Neural progenitor cell (in vitro differentiated cells): Measurements from ENCODE around the gene TRAPPC6A. TPM values are rescaled to one million over a fixed set of nuclear protein-coding genes. Genes with fewer than 3 reads are reported as not detected.
A peak's percentile ranks its signal among the peaks of the same experiment; 100 is the strongest.

Source experiments
- DNase-seq: peaks from one replicate; pipeline ENCODE4 v3.0.0-alpha.2; 2016; ENCODE audit warnings: low spot score
- H2AFZ ChIP-seq: fragments of 200-600 bp; sonication (generic); replicated peaks from 2 replicates; pipeline ENCODE4 v1.6.1; 2016; ENCODE audit warnings: antibody characterized with exemption
- H3F3A ChIP-seq: fragments of 200-600 bp; sonication (generic); 2 replicates; pipeline ENCODE4 v1.6.1; 2016; ENCODE audit warnings: antibody characterized with exemption, low read depth
- H3K27ac ChIP-seq: fragments of 200-600 bp; sonication (generic); 2 replicates; pipeline ENCODE4 v1.5.1; 2016; ENCODE audit warnings: mild to moderate bottlenecking
- H3K27me3 ChIP-seq: fragments of 200-600 bp; sonication (generic); 2 replicates; pipeline ENCODE4 v1.6.1; 2016; ENCODE audit warnings: mild to moderate bottlenecking, moderate library complexity
- H3K36me3 ChIP-seq: fragments of 200-600 bp; sonication (generic); 2 replicates; pipeline ENCODE4 v1.5.1; 2016
- H3K4me1 ChIP-seq: fragments of 200-600 bp; sonication (generic); 2 replicates; pipeline ENCODE4 v1.6.1; 2016; ENCODE audit warnings: mixed run types
- H3K4me2 ChIP-seq: fragments of 200-600 bp; sonication (generic); 2 replicates; pipeline ENCODE4 v1.6.1; 2016
- H3K4me3 ChIP-seq: fragments of 200-600 bp; sonication (generic); 2 replicates; pipeline ENCODE4 v1.5.1; 2016
- H3K79me2 ChIP-seq: fragments of 200-600 bp; sonication (generic); 2 replicates; pipeline ENCODE4 v1.6.1; 2016; ENCODE audit warnings: low read depth
- H3K9ac ChIP-seq: fragments of 200-600 bp; sonication (generic); 2 replicates; pipeline ENCODE4 v1.6.1; 2016
- H3K9me3 ChIP-seq: fragments of 200-600 bp; sonication (generic); 2 replicates; pipeline ENCODE4 v1.5.1; 2016; ENCODE audit warnings: low read depth
- H4K20me1 ChIP-seq: fragments of 200-600 bp; sonication (generic); 2 replicates; pipeline ENCODE4 v1.6.1; 2016; ENCODE audit warnings: low read depth
- H3K27ac Mint-ChIP-seq: 3 replicates; pipeline ENCODE4 v1.8.0; 2021; ENCODE audit warnings: mixed read lengths
- H3K27me3 Mint-ChIP-seq: 2 replicates; pipeline ENCODE4 v1.8.0; 2022; ENCODE audit warnings: low read depth, mild to moderate bottlenecking, inconsistent platforms, moderate library complexity, mixed read lengths; ENCODE audit not compliant: insufficient read depth
- H3K36me3 Mint-ChIP-seq: 3 replicates; pipeline ENCODE4 v1.8.0; 2021; ENCODE audit warnings: mixed read lengths
- H3K4me1 Mint-ChIP-seq: 3 replicates; pipeline ENCODE4 v1.8.0; 2021; ENCODE audit warnings: mixed read lengths
- H3K4me3 Mint-ChIP-seq: 3 replicates; pipeline ENCODE4 v1.8.0; 2021; ENCODE audit warnings: mild to moderate bottlenecking, moderate library complexity, mixed read lengths
- H3K9me3 Mint-ChIP-seq: 3 replicates; pipeline ENCODE4 v1.8.0; 2020; ENCODE audit warnings: mixed read lengths
- EZH2 ChIP-seq: fragments of 200-600 bp; sonication (generic); IDR thresholded peaks from 2 replicates; pipeline ENCODE4 v1.6.1; 2017; ENCODE audit warnings: antibody characterized with exemption, mild to moderate bottlenecking, moderate library complexity
- EZH2phosphoT487 ChIP-seq: fragments of 200-600 bp; sonication (generic); IDR thresholded peaks from 2 replicates; pipeline ENCODE4 v1.6.1; 2017; ENCODE audit warnings: antibody characterized with exemption
- total RNA-seq: library from RNA; depleted of rRNA; stranded (reverse); fragments of >200 nt; gene quantifications from 2 replicates; pipeline ENCODE4 v1.2.3, GENCODE V29; 2015; ENCODE audit warnings: low replicate concordance
- TF ChIP-seq, protein P1 (sequence below): fragments of 200-600 bp; sonication (generic); IDR thresholded peaks from 2 replicates; pipeline ENCODE4 v1.5.1; 2017; ENCODE audit warnings: antibody characterized with exemption, mild to moderate bottlenecking

Gene TRAPPC6A
- total RNA-seq, 1 donor from 2014 or later: 24.7 TPM

DNA sequence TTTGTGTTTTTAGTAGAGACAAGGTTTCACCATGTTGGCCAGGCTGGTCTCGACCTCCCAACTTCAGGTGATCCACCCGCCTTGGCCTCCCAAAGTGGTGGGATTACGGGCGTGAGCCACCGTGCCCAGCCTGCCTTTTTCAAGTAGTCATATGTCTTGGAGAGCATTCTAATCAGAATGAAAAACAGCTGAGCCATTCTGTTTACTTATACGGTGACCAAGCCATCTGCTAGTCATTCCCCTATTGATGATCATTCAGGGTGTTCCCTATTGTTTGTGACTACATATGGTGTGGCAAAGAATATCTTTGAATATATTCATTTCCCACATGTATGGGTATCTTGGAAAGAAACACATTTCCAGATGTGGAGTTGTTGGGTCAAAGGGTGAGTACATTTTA, 17.7 kb upstream of the TRAPPC6A start:
- Histone ChIP-seq H4K20me1 (no peaks in the 10 kb centered on the region), H3F3A (peaks cover 3% of the 10 kb centered on the region), H3K9me3 (no peaks in the 10 kb centered on the region), H3K4me2 (no peak overlapping the region), H3K9ac (no peak overlapping the region), H3K27ac (no peak overlapping the region), H3K27me3 (peaks cover 12% of the 10 kb centered on the region), H2AFZ (no peak overlapping the region), H3K36me3 (no peaks in the 10 kb centered on the region), H3K4me3 (no peak overlapping the region), H3K79me2 (no peaks in the 10 kb centered on the region), H3K4me1 (no peaks in the 10 kb centered on the region)
- peaks cover 3% of the 10 kb centered on the region for H3K4me1 Mint-ChIP-seq
- H3K27ac Mint-ChIP-seq: no peak overlapping the region
- no peaks in the 10 kb centered on the region for H3K36me3 Mint-ChIP-seq
- no peak for DNase-seq
- no peak overlapping the region for H3K4me3 Mint-ChIP-seq
- no peaks in the 10 kb centered on the region for H3K9me3 Mint-ChIP-seq
- TF ChIP-seq, protein P1, sequence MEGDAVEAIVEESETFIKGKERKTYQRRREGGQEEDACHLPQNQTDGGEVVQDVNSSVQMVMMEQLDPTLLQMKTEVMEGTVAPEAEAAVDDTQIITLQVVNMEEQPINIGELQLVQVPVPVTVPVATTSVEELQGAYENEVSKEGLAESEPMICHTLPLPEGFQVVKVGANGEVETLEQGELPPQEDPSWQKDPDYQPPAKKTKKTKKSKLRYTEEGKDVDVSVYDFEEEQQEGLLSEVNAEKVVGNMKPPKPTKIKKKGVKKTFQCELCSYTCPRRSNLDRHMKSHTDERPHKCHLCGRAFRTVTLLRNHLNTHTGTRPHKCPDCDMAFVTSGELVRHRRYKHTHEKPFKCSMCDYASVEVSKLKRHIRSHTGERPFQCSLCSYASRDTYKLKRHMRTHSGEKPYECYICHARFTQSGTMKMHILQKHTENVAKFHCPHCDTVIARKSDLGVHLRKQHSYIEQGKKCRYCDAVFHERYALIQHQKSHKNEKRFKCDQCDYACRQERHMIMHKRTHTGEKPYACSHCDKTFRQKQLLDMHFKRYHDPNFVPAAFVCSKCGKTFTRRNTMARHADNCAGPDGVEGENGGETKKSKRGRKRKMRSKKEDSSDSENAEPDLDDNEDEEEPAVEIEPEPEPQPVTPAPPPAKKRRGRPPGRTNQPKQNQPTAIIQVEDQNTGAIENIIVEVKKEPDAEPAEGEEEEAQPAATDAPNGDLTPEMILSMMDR: no peak
- TF ChIP-seq EZH2phosphoT487 (no peak), EZH2 (no peak)
- peaks cover 3% of the 10 kb centered on the region for H3K27me3 Mint-ChIP-seq

DNA sequence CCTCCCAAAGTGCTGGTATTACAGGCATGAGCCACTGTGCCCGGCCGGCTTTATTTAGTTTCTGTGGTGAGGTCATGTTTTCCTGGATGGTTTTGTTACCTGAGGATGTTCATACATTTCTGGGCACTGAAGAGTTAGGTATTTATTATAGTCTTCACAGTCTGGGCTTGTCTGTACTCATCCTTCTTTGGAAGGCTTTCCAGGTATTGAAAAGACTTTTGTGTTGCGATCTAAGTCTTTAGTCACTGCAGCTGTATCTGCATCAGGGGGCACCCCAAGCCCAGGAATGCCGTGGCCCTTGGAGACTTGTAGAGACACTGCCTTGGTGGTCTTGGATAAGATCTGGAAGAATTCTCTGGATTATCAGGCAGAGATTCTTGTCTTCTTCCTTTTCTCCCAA, 13.3 kb upstream of the TRAPPC6A start:
- peak; percentile 40 for DNase-seq
- Histone ChIP-seq H3K36me3 (no peaks in the 10 kb centered on the region), H3K27ac (no peak overlapping the region), H4K20me1 (no peaks in the 10 kb centered on the region), H3K27me3 (no peaks in the 10 kb centered on the region), H3K4me3 (no peak overlapping the region), H3K9ac (no peak overlapping the region), H3K4me1 (no peaks in the 10 kb centered on the region), H3K79me2 (no peaks in the 10 kb centered on the region), H3F3A (peaks cover 3% of the 10 kb centered on the region), H3K9me3 (no peaks in the 10 kb centered on the region), H3K4me2 (no peak overlapping the region), H2AFZ (no peak overlapping the region)
- TF ChIP-seq, protein P1: peak; percentile 22
- no peak for TF ChIP-seq EZH2phosphoT487
- no peak overlapping the region for H3K27ac Mint-ChIP-seq
- no peak overlapping the region for H3K4me3 Mint-ChIP-seq
- H3K36me3 Mint-ChIP-seq: no peaks in the 10 kb centered on the region
- peaks cover 4% of the 10 kb centered on the region for H3K9me3 Mint-ChIP-seq
- H3K4me1 Mint-ChIP-seq: peaks cover 3% of the 10 kb centered on the region
- H3K27me3 Mint-ChIP-seq: no peaks in the 10 kb centered on the region

DNA sequence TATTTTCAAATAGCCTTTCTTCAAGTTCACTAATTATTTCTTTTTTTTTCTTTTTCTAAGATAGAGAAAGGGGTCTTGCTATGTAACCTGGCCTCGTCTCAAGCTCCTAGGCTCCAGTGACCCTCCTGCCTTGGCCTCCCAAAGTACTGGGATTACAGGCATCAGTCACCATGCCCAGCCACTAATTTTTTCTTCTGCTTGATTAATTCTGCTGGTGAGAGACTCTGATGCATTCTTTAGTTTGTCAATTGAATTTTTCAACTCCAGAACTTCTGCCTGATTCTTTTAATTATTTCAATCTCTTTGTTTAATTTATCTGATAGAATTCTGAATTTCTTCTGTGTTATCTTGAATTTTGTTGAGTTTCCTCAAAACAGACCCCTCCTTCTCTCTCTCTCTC, 11.9 kb upstream of the TRAPPC6A start:
- Histone ChIP-seq H2AFZ (no peak overlapping the region), H3K4me2 (no peak overlapping the region), H3K27ac (no peak overlapping the region), H3K9me3 (no peaks in the 10 kb centered on the region), H3K27me3 (no peaks in the 10 kb centered on the region), H4K20me1 (no peaks in the 10 kb centered on the region), H3K9ac (no peak overlapping the region), H3F3A (peaks cover 3% of the 10 kb centered on the region), H3K36me3 (no peaks in the 10 kb centered on the region), H3K4me3 (no peak overlapping the region), H3K79me2 (no peaks in the 10 kb centered on the region), H3K4me1 (no peaks in the 10 kb centered on the region)
- Mint-ChIP-seq H3K4me3 (no peak overlapping the region), H3K27ac (no peak overlapping the region), H3K27me3 (peaks cover 2% of the 10 kb centered on the region), H3K36me3 (no peaks in the 10 kb centered on the region), H3K4me1 (peaks cover 3% of the 10 kb centered on the region), H3K9me3 (peaks cover 4% of the 10 kb centered on the region)
- TF ChIP-seq EZH2 (no peak), EZH2phosphoT487 (no peak)
- TF ChIP-seq, protein P1: no peak
- no peak for DNase-seq
